ENCODE results near the gene TUBB4A.

GRCh38 chr19:6533746-6534418 is 31.8 kb upstream of the TUBB4A start:
- TF ChIP-seq SUZ12 (IDR thresholded peaks at IDR 0.05; ENCODE audit: extremely low read depth, insufficient read depth, insufficient read length) (no peak), ZNF274 (IDR thresholded peaks at IDR 0.05; ENCODE audit: low read depth, low read length) (no peak)
